Retina (tissue), 1 donor: ENCODE data around the gene SASH1.

ENCODE experiments used
- DNase-seq: peaks from one replicate; pipeline ENCODE4 v3.0.0-alpha.2; 2016

Gene SASH1

DNA sequence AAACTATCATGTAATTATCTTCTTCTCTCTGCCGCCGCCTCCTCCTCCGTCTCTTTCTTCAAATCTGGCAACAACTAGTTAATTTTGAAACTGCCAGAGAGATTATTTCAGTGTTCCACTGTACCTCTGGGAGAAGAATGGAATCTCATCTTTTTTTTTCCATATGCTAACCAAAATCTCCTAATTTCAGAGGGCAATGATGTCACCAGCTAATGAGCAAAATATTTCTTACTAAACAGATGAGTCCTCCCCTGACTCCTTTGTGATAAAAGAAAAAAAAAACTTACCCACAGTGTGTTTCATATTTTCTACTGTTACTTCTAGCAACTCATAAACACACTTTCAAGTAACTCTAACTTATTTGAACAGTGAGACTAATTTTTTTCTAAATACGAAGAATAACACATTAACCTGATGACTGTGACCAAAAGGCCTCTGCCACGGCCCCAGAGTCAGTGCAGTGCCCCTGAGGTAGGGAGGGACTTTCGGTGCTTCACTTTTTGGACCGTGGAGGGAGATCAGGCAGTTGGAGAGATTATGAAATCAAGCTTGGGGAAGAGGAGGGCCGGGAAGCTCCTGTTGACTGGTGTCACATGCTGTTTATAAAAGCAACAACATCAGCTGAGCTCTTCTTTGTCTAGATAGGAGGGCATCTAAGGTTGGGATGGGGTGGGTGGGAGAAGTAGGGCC is 159.6 kb downstream of the SASH1 start:
- no peak for DNase-seq

DNA sequence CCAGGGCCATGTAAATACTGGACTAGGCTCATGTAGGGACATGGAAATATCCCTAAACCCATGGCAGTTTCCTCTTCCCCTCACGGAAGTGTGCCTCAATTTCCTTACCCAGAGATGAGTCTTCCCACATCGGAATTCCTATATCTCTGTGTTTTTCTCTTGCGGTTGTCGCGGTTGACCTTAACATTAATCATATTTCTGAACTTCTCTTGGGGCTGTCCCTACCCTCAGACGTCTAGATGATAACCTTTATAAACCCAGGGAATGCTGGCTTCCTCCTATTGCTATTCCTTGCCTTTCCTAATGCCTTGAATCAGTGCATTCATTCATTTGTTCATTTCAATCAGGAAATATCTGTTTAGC is 160.1 kb downstream of the SASH1 start:
- DNase-seq = no peak

DNA sequence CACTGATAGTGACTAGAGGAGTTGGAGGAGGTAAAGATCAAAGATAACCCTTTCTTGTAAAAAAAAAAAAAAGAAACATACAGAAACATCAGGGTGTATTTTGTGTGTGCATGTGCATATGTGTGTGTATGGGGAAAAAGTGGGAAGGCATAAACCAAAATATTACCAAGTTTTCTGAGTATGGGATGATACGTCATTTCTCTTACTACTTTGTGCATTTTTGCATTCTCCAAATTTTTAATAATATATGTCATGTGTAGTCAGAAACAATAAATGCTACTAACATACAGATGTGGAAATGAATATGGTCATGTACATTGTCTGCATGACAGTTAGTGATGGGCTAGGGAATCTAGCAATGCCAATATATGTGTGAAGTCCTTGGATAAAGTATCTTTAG is 161.1 kb downstream of the SASH1 start:
- no peak for DNase-seq

DNA sequence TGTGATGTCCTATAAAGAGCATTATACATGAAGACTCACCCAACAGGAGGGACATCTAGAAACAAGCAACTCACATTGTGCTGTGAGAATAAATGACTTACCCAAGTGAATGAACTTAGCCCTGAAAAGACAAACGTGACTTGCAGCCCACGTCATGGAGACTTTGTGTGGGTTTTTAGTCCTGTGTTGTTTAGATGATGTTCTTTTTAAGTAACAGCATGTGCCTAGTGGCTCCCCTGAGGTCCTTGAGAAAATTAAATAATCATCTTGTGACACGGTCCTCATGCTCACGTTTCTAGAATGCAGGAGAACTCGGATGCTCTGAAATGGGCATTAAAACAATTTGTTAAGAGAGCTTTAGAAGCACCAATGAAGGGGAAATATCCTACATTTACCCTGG is 165.1 kb downstream of the SASH1 start:
- DNase-seq = no peak

DNA sequence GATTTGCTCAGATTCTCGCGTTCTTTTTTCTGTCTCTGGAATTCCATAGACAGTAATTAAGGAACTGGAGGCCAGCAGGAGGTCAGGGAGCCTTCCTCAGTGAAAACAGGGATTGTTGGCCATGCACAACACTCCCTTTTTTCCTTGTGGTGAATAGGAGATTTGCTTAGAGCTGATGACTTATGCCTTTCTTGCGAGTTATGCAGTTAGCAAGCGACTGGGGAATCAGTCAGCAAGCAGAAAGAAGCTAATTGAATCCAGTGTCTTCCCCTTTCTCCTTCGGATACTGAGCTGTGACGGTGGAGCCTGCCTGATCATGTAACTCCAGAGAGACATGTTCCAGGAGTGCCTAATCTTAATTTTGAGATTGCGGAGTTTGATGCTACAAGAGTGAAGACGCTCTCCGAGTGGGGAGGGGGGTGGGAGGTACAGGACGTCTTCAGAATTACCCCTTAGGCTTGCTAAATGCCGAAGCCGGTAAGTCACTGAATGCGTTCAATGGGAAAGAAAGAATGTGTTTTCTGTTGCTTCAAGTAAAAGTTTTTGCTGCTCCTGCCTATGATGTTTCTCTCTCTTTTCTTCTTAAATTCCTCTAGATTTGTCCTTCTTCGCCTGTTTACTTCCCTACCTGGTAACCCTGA is 165.9 kb downstream of the SASH1 start:
- DNase-seq = peak; percentile 68

DNA sequence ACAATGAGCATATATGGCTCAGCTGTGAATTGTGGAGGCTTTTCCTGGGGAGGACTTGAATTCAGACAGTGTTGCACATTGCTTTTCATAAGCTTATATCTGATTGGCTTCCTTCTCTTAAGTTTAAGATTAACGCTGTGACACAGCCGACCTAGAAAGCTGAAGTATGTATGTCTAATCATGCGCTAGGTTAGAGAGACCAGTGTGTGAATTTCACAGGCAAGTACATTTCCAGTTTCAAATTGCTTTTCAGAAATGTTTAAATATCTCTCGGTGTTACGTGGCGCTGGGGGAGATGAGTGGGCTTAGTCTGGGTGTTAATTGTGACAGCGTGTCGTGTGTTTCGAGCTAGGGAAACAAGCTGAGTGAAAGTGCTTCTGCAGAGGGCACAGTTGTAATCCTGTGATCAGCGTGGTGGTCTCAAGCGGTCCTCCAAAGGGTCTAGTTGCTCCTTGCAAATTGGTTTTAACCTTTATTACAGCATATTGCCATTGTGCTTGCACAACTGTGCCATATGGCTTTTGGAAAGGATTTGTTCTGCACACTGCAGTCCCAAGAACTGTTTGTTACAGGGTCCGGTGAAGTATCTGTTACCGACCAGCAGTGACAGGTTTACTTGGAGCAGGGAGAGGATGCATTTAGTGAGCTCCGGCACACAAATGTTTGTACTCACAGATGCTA is 166.6 kb downstream of the SASH1 start:
- DNase-seq = peak; percentile 65

DNA sequence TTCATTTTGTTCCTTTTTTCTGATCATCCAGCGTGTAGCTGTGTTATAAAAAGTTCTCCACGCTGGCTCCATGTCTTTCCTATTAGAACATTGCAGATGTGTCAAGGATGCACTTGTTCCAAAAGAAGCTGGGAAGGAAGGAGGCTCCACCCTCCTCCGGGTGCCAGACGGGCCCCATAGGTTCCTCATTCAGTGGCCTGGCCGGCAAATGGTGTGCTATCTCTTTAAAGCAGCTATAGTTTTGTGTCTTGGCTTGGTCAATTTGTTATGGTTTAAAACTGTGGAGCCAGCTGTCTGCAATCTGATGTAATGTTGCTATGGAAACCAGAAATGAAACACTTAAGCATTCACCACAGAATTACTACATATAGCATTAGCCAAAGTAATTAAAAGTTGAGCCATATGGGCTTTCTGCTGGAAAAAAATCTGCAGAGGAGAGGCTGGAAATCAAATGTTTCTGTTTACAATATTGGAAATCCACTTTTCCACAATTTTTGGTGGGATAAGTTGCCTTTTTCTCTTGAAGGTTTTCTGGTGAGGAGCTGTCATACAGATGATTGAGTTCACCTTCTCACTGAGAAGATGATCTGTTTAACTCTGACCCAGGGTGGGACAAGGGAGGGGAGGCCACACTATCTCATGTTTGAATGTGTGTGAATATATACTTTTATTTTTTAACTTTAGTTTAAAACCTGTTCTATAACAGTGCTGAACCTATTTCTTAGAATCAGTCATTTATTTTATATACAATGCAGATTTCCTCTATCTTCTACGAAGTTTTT is 167.4 kb downstream of the SASH1 start:
- DNase-seq = peak; percentile 43

DNA sequence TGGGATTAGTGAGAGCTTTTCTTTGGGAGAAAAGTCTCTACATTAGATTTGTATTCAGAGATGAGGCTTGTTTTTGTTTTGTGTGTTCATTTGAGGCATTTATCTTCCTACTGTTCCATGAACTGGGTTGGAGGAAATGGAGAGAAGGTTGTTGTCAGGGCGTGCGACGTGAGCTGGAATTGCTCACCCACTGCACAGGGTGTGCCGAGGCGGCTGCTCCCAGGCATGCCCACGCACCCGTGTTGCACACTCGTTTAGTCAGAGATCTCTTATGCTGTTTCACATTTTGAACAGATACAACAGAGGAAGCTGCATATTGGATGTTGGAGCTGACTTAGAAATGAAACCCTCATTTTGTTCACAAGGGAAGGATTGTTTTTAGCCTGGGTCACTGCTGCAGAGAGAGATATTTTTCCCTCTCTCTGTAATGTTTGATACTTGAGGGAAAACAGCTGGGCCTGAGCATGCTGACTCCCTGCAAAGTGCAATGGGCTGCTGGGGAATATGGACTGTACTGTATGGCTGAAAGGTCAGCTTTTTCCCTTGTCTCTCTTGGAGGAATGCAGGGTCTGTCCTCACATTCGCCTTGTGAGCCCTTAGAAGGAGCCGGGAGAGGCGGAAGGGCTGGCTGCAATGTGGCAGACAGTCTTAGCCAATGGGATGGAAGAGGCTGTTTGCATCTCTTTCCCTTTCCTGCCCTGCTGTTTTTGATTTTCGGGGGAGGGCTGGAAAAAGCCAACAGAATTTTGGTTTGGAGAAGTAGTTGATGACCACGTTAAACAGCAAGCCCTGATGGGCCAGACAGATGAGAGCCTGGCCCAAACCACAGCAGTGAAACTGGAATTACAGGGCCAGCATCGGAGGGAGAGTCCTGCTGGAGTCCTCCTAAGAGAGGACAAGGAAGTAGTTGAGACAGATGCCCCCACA is 170.8 kb downstream of the SASH1 start:
- no peak for DNase-seq

DNA sequence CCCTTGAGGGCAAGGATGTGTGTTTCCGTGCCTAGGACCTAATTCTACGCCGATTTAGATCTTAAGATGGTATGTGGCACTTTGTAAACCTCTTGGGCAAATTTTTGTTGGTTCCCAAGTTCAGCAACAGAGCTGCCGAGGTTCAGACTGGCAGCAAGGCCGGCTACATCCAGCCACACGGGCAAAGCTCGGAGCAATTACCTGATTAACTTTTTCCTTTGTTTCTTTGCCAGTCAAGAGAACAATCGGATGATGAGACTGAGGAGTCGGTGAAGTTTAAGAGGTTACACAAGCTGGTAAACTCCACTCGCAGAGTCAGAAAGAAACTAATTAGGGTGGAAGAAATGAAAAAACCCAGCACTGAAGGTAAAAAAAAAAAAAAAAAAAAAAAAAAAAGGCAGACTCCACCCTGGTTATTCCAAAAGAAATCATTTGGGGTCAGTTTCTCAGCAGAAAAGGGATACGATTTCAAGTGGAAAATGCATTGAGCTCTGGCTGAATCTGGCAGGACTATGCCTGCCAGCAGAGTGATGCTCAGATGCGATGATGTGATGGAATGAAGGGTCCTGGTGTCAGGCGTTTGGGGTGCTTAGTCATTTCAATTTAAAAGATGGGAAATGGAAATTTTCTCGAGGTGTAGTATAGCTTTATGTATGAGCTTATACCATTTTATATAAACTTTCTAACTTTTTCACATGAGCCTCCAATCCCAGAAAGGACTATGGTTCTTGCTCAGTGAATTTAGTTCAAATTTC is 171.6 kb downstream of the SASH1 start:
- DNase-seq = peak; percentile 16

DNA sequence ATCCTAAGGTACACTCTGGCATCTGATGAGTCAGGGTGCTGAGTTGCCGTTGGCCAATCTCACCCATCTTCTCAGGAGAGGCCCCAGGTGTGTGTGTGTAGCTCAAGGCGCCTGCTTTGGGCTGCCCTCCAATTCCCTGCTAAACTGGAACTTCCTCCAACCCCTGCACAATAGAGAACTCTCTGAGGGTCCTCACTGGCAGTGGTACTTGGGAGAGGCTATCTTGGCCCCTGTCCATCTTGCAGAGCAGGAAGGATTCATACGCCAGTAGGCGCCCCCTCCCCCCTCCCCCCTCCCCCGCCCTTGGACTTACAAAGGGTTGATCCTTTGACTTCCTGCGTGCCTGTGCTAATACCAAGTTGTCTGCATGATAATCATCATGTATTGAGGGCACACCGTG is 173.6 kb downstream of the SASH1 start:
- no peak for DNase-seq

DNA sequence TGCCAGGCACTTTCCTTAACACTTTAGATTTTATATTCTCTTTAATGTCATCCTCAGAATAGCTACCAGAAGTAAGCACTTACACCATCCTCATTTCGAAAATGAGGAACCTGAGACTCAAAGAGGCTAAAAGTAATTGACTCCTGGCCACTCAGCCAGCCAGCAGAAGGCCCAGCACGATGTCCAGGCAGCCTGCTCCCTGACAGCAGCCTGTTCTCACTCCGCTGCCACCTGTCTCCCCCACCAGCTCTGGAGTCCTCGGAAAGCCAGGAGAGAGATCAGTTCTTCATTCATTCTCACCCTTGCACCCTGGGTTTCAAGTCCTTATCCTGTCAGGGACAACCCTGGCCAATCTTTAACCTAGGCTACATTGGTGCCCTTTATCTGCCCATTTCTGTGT is 174.0 kb downstream of the SASH1 start:
- DNase-seq = no peak

DNA sequence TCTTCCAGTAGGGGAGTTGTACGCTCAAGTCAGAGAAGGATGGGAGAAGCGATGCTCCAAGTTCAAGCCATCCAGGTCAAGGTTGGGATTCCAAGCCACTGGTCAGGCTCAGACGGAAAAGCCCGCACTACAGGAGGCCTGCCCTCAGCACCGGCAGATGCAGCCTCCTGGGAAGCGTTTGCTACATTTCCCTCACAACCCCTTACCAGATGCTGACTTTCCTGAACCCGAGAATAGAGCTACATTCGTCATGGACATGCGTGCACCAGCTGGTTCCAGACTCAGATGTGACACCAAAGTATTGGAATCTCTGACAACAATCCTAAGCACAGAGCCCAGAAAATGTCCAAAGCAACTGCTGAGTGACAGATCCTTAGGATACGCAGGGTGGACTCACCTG is 174.8 kb downstream of the SASH1 start:
- DNase-seq = no peak

DNA sequence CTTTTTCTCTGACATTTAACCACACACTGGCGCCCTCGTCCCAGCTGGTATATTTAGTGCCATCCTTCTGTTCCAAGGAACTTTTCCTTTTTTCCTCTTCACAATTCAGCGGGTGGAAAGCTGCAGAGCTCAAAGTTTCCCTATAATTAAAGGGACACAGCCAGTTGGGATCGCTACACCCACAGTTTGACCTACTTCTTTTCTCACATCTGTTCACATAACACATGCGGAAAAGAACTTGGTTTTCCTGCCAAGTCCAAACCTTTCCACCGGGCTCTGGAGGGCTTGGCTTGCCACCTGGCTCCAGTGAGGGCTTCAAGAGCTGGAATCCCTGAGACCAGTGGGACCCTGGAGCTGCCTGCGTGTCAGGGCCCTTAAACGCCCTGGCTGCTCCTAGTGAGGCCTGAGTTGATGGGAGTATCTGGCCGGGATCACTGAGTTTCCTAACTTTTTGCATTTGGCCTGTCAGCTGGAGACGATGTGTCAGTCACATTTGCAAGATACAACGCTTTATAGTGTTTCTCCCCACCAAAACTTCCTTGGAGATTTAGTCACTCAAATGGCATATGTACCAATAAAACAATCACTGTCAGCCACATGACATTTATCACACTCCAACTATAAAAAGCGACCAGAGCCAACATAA is 176.0 kb downstream of the SASH1 start:
- DNase-seq = no peak

DNA sequence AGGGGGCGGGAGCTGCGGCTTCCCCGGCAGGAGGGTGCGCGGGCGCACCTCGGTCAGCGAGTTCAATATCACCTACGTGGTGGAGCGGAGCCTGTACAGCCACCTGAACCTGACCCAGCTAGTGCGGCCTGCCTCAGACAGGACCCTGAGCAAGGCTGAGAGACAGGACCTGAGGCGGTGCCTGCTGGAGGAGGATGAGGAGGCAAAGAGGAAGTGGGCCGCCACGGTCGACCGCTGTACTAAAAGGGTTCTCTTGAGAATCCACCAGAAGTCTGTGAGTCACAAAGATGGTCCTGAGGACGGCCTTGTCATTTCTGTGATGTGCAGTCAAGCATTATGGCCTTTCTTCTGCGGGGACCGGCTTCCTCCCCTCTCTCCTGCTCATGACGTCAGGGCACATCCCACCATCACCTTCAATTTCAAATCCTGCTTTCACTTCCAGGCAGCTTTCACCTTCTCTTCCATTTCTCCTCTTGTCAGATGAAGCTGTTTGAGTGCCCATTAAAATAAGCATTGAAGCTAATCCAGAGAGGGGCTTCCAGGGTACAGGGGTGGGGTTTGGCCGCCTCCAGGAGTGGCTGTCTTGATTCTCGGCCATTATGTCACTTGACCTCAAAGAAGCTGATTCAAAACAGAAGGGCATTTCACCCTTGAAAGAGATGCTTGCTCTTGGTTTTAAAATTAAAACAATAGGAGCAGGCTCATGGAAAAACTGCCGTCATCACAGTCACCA is 177.6 kb downstream of the SASH1 start:
- DNase-seq = no peak

DNA sequence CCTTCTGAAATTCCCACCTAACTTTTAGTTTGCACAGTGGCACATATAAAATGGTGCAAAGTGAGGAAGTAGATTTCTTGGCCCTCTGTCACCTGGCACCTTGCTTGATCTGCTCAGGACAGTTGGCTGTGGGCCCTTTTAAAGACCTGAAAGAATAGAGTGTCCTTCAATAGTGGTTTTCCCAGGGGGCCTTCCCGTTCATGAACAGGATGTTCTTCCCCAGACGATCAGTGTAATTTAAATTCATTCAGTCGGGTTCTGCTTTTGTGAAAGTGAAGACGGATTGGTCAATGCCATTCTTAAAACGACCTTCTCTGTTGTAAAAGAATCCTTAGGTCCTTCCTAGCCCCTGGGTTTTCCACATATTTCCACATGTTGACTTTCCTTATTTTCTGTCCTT is 178.5 kb downstream of the SASH1 start:
- no peak for DNase-seq

DNA sequence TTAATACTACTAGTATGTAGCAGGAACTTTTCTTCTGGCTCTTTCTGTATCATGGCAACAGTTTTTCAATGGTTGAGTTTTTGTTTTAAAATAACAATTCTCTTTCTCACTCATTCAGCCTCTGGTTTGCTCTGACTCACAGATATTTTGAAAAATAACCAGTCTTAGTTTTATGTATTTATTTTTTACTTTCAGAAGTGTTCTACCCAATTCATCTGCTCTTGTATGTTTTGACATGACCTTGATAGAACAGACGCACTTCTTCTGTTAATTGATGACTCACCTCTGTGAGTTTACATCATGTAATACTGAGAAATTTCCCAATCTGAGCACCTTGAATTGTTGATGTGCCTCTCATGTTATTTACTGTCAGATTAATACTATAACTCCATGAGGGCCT is 178.9 kb downstream of the SASH1 start:
- DNase-seq = no peak

DNA sequence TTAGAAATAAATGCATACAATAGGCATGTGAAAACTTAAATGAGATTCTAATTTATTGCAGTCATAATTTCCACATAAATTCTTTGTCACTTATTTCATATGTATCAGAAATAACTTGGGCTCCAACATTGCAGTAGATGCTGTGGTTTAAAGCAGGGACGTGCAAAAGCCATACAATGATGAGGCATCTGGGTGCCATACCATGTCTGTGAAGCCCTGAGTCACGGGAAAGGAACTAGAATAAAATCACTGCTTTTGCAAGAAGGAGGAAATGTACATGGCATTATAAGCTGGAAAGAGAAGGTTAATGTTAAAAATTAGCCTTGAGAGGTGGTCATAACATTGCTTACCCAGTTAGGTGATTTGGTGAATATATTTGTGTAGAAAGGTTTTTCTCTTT is 180.4 kb downstream of the SASH1 start:
- no peak for DNase-seq

DNA sequence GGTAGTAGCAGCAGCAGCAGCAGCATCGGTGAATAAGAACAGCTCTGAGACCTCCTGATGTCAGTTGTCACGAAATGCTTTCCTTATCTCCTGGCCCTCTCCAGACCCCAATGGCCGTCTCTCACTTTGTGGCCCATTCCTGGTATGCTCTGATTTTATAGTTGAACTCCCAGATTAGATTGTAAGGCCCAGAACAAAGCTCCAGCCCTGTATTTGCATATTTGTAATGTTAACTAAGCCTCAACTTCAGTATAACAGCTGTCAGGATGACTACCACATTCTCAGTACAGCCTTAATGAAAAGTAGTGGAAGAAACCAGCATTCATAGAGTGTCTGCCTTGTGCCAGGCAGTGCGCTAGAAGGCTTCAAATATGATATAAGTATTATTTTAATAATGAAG is 180.9 kb downstream of the SASH1 start:
- no peak for DNase-seq

DNA sequence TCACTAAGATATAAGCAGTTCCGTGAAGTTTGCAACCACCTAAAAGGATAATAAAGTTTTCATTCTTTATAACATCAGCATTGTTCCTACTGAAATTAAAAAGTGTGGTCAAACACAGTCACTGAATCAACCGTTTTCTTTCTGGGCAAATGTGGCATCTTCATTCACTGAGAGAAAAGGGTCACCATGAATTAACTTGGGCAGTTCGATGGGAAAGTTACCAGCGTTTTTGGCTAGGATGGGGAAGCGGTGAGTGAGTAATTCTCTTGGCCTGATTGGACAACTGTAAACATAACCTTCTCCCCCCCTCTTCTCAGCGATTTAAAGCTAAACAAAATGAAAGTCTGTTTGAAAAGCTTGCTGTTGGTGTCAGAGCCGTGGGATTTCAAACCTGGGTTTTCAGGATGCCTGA is 181.8 kb downstream of the SASH1 start:
- peak; percentile 50 for DNase-seq

DNA sequence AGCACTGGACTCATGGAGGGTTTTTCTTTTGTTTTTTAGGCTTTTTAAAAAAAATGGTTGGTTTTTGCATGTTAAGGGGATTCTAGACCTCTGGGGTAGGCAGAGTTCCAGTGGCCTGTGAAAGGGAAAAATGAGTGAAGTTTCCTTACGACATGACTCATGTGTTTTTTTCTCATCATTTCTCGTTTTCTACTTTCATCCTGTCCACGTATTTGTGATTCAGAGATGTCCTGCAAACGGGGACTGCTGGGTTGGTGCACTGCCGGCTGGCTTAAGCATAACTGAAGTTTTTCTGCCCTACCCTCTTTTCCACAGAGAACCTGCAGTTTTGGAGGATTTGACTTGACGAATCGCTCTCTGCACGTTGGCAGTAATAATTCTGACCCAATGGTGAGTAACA is 182.3 kb downstream of the SASH1 start:
- no peak for DNase-seq

DNA sequence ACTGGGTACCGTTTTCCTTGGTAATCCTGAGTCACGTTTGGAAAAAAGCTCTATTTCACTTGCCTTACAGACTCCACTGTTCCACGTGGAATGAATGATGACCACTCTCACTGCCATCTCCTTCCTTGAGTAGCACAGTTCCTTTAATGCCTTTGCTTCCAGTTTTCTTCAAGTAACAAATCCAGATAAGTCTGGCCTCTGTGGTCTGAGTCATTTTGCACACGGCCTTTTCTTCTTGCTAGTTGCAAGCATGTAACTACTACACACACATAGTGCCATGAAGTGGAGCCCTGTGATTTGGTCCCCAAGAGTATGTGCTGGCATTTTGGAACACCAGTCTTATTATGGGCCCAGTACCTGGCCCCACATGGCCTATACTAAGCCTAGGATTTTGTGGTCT is 182.8 kb downstream of the SASH1 start:
- DNase-seq = no peak
